HTERT RPE-1 (cell line): Measurements from ENCODE around the gene NFKBIE.
"Not testable (repeated sequence)": the region's sequence is repeated elsewhere in the genome, so short reads cannot be mapped to it uniquely, and the experiment has no call there.

Source experiments
- in situ Hi-C: fragments of 300-500 bp; cut with MboI; formaldehyde crosslinking; loops from 4 replicates; pipeline ENCODE4 v1.14.3; 2020; ENCODE audit warnings: low sequenced_read_pairs

The NFKBIE gene, protein sequence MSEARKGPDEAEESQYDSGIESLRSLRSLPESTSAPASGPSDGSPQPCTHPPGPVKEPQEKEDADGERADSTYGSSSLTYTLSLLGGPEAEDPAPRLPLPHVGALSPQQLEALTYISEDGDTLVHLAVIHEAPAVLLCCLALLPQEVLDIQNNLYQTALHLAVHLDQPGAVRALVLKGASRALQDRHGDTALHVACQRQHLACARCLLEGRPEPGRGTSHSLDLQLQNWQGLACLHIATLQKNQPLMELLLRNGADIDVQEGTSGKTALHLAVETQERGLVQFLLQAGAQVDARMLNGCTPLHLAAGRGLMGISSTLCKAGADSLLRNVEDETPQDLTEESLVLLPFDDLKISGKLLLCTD

DNA sequence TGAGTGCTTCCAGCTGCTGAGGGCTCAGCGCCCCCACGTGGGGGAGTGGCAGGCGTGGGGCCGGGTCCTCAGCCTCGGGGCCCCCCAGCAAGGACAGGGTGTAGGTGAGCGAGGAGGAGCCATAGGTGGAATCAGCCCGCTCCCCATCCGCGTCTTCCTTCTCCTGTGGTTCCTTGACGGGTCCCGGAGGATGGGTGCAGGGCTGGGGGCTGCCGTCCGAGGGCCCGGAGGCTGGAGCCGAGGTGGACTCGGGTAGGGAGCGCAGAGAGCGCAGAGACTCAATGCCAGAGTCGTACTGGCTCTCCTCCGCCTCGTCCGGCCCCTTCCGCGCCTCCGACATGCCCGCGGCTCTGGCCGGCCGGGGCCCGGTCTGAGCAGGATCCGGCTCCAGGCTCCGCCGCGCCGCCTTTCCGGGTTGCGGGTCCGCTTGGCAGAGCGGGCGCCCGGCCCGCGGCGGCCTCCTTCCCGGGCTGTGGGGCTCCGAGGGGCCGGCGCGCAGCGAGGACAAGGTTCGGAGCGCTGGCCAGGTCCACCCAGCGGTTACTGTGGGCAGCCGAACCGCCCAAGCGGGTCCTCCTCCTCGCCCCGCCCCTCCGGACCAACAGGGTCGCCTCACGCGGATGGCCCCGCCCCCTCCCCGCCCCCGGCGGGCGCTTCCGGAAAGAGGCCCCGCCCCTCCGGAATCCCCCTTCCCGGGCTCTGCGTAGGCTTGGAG, at the start of gene NFKBIE:
NFKBIE (minus strand) TSS at position 545 of the 715 bp plus-strand sequence; CDS start at position 340, 205 bp downstream.
- in situ Hi-C loops: no loop called here

GRCh38 chr6:44314657-44315056, 49.3 kb upstream of the NFKBIE start:
- in situ Hi-C loops: not testable (repeated sequence)

DNA sequence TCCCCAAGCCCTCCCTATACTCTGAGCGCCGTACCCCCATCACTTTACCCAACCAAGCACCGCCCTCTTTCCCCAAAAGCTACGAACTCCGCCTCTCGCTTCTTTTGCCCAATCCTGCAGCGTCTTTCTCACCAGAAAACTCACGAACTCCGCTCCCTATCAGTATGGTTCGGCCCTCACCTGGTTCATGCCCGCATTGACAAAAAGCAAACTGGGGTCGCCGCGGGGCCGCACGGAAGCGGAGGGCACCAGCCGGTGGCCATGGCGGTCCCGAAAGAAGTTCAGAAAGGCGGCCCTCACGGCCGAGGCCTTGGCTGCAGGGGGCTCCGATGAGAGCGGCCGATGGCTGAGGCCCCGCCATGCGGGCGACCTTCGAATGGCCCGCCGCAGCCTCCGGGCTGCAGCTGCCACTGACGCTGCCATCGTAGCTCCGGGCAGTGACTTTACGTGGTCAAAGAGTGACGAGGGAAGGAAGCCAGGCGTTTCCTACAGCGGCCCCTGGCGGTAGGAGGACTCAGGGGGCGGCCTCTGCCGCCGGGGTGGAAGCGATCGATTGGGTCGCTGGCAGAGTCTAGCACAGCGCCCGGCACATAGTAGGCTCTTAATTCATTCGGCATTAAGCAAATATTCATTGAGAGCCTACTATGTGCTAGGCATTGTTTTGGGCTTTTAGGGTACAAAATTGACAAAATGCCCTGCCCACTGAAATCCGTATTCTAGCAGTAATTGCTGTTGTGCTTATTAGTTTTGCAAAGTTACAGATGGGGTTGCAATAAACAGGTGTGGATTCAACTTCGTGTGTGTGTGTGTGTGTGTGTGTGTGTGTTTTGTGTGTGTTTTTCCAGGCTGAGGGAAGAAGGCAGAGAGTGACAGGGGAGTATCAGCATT, 47.8 kb upstream of the NFKBIE start, which contains the start of gene AARS2:
AARS2 (minus strand) TSS at position 447 of the 888 bp plus-strand sequence; CDS start at position 423, 24 bp downstream.
- in situ Hi-C loops: no loop called here

- in situ Hi-C loops: no loop called here
Measured at GRCh38 chr6:44311767-44312166, 46.4 kb upstream of the NFKBIE start.

- in situ Hi-C loops: no loop called here
Measured at GRCh38 chr6:44311304-44311703, 46.0 kb upstream of the NFKBIE start.

- in situ Hi-C loops: no loop called here
Measured at GRCh38 chr6:44310241-44310640, 44.9 kb upstream of the NFKBIE start.

DNA sequence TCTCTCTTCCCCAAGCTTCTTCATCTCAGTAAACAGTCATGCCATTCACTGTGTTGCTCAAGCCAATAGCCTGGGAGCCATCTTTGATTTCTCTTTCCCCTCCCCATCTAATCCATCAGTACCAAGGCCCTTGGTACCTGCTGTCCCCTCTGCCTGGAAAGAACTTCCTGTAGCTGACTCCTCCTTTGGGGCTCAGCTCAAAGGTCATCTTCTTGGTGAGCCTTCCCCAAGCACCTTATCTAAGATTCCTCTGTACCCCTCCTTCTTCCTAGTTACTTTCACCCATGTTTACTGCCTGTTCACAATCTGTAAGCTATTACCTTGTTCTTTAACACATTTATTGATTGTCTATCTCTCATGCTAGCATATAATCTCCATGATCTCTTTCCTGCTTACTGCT, 44.3 kb upstream of the NFKBIE start:
- in situ Hi-C loops: no loop called here

GRCh38 chr6:44309092-44309491, 43.7 kb upstream of the NFKBIE start:
- in situ Hi-C loops: no loop called here

DNA sequence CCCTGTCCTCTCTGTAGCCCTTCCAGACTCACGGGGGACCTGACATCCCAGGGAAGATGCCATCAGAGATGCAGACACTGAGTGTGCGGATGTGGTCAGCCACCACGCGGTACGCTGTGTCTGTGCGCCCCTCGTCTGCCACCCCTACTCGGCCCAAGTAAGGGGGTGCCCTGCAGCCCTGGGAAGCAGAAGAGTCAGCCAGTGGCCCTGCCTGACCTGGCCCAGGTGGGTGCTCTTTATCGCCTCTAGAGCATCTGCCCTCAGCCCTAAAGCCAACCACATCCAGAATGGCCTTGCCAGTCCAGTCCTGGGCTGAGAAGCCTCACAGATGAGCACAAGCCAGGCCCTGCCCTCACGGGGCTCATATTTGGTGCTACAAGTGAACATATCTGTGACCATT, 41.9 kb upstream of the NFKBIE start:
- in situ Hi-C loops: no loop called here

GRCh38 chr6:44306710-44307109, 41.4 kb upstream of the NFKBIE start:
- in situ Hi-C loops: no loop called here

DNA sequence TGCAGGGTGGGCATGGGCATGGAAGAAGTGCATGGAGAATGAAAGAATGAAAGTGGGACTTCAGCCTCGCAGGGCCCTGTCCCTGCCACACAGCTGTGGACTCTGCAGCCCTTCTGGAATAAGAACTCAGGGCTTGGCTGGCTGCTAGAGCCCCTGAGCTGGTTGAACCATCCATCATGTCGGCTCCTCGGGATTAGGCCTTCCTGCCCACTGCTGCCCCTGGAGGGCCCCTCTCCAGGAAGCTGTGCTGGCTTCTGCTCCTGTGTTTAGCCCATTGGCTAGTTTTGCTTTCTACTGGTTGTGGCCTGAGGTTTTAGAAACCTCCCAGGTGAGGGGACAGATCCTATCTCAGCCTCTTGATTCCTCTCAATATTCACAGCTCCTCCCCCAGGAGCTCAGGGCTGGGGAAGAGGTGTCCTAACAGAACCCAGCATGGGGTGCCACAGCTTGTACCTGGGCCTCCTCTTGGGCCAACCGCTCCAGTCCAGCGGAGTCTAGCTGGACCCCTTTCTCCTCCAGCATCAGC, 39.9 kb upstream of the NFKBIE start:
- in situ Hi-C loops: no loop called here

GRCh38 chr6:44304282-44305199, 39.2 kb upstream of the NFKBIE start:
- in situ Hi-C loops: no loop called here

- in situ Hi-C loops: no loop called here
Measured at GRCh38 chr6:44303842-44304241, 38.5 kb upstream of the NFKBIE start.

DNA sequence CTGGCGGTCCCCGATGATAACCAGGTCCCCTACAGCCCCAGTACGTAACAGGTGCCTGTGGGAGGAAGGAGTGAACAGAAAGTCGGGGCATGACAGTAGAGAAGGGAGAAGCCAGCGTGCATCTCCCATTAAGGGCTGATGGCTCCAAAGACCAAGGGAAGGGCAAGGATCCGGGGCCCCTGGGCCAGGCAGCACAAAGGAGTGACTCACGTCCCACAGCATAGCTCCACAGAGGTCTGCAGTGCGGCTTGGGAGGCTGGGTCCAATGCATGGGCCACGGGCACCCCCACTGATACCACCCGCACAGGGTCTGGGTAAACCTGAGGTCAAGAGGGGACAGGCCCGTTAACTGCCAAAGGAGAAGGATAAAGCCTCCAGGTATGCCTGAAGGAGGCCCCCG, 37.5 kb upstream of the NFKBIE start:
- in situ Hi-C loops: no loop called here

- in situ Hi-C loops: no loop called here
Measured at GRCh38 chr6:44301782-44302564, 36.6 kb upstream of the NFKBIE start.

DNA sequence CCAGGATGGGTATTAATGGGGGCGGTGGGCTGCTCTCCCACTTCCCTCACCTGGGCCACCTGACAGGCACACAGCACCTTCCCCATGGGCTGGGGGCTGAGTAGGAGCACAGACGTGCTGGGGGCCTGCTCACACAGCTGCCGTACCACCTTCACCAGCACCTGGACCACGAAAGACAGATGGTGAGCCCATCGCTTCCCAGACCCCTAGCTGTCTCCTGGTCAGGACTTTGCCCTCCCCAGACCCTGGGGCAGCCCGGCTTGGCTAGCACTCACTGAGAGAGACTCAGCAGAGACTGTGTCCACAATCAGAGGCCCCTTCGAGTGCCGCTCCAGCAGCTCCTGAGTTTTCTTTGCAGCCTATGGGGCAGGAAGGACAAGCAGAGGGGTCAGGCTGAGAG, 35.8 kb upstream of the NFKBIE start:
- in situ Hi-C loops: no loop called here

- in situ Hi-C loops: no loop called here
Measured at GRCh38 chr6:44300292-44300823, 35.0 kb upstream of the NFKBIE start.

- in situ Hi-C loops: no loop called here
Measured at GRCh38 chr6:44298864-44299263, 33.5 kb upstream of the NFKBIE start.
